GM13977 (cell line): ENCODE data around the gene C9orf78.

Source experiments
- DNase-seq: peaks from one replicate; pipeline ENCODE4 v3.0.0; 2012; ENCODE audit warnings: low spot score
- in situ Hi-C: fragments of 300-500 bp; cut with MboI; formaldehyde crosslinking; loops from one replicate; pipeline ENCODE4 v1.12.0; 2022; ENCODE audit warnings: low sequenced_read_pairs, low pct_unique_long_range_greater_than_20kb, mixed read lengths, inconsistent platforms; ENCODE audit not compliant: unreplicated experiment
- TF ChIP-seq, protein P1 (sequence below): IDR thresholded peaks from 2 replicates; pipeline ENCODE4 v1.5.1; 2012; ENCODE audit warnings: mild to moderate bottlenecking, control low read depth; ENCODE audit not compliant: insufficient read depth; ENCODE audit errors: extremely low read depth, missing control alignments

The C9orf78 gene

DNA sequence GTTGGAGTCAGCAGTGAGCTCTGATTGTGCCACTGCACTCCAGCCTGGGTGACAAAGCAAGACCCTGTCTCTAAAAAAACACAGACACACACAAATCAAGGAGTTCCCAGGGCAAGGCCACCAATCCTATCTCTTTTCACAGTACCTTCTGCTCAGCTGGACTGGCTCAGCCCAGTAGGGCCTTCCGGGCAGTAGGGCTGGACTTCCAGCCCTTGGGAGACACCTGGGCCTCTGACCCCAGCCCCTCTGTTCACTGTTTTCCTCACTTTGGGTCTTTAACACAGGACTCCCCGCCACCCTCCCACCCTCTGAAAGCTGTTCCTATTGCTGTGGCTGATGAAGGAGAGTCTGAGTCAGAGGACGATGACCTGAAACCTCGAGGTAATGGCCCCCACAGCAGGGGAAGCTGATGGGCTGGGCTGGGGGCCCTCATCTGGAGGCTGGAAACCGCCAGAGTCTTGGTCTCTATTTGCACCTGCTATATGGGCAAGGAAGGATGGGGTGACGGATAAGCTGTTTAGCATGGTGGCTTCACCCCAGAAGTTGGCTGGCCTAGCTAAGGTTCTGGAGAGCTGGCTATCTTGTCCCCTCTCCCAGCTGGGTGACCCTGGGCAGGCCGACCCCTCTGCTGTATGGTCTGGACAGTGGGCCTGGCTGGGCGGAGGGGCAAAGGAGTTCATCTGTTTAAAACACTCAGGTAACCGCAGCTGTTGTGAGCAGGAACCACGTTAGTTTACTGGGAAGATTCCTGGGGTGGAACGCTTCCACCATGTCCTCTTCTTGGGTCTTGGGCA is 25.8 kb upstream of the C9orf78 start:
- in situ Hi-C loops, result no loop called here
- DNase-seq, result no peak
- TF ChIP-seq, protein P1, sequence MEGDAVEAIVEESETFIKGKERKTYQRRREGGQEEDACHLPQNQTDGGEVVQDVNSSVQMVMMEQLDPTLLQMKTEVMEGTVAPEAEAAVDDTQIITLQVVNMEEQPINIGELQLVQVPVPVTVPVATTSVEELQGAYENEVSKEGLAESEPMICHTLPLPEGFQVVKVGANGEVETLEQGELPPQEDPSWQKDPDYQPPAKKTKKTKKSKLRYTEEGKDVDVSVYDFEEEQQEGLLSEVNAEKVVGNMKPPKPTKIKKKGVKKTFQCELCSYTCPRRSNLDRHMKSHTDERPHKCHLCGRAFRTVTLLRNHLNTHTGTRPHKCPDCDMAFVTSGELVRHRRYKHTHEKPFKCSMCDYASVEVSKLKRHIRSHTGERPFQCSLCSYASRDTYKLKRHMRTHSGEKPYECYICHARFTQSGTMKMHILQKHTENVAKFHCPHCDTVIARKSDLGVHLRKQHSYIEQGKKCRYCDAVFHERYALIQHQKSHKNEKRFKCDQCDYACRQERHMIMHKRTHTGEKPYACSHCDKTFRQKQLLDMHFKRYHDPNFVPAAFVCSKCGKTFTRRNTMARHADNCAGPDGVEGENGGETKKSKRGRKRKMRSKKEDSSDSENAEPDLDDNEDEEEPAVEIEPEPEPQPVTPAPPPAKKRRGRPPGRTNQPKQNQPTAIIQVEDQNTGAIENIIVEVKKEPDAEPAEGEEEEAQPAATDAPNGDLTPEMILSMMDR, result no peak

DNA sequence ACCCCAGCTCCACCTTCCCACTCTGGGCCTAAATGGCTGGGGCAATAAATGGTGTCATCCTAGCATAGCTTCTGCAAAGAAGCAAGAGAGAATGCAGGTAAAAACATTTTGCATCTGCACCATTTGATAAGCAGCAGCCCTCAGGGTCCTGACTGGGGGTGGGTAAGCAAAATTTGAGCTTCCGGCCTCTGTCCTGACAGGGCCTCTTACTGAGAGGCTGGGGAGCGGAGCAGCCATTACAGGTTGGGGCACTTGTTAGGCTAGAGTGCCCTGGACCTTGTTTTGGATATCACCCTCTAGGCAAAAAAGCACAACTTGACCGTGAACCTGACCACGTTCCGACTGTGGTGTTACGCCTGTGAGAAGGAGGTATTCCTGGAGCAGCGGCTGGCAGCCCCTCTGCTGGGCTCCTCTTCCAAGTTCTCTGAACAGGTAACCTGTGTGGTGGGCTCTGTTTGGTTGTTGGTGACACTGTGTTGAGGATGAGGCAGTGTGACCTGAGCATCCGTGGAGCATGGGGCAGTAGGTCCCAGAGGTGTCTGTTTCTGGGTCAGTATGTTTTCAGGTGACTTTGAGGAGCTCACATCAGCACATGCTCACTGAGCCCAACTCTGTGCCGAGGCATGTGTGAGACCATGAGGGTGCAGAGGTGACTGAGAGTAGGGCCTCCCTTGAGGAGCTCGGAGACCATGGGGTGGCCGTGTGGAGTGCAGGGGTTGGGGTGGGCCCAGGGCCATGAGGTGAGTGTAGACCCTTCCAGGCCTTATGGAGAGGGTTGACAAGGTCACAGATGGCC is 23.3 kb upstream of the C9orf78 start:
- in situ Hi-C loops, result no loop called here
- no peak for DNase-seq
- TF ChIP-seq, protein P1, result no peak

DNA sequence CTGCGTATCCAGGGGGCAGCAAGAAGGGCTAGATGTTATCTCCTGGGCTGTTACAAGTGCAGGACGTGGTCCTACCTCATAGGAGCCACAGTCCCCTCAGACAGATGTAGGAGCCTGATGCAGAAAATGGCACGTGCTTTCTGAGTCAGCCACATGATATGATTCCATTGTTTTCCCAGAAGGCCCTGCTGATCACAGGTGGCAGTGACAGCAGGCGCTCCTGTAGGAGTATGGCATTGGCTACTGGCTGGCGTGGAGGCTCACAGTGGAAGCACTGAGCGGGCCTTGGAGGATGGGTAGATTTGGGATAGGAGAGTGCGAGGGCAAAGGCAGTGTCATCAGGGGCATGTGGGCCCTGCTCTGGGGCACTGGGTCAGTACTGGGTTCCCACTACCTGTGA is 22.1 kb upstream of the C9orf78 start:
- DNase-seq, result no peak
- TF ChIP-seq, protein P1, result no peak
- in situ Hi-C loops, result no loop called here

DNA sequence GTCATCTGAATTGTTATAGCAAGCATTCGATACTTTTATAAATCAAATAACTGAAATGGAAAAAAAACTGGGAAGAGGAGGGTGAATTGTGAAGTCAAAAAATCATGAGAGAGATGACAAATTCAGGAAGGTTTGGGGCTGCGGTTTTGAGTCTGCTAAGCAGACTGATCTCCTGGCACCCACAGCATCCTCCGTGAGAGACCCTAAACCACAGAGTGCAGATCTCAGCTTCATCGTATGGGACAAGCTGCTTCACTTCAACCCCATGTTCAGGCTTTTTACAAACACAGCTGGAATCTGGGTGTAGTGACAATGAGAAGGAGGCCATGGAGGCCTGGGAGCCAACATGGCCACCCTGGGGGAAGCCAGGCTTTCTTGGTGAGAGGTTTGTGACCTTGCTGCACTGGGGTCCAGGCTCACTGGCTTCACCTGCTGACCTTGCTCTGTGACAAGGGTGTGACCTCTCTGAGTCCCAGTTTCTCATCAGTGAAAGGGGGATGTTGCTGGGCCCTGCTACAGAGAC is 19.6 kb upstream of the C9orf78 start:
- in situ Hi-C loops, result no loop called here
- TF ChIP-seq, protein P1, result no peak
- no peak for DNase-seq

DNA sequence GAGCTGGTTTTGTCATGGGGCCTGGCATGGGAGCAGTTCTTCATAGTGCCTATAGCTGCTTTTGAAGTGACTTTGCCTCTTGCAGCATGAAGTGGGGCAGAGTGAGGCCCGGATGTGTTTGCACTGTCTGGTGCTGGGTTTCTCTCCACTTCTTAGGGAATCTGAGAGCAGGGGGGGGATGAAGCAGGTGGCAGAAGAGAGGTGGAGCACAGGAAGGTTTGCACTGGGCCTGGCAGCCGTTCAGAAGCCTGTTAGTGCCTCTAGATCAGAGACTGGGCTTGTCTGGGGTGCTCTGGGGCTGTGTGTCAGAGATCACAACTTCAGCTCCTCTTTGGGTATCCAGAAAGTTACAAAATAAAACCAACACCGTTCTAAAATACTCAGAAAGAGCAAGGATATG is 18.5 kb upstream of the C9orf78 start:
- in situ Hi-C loops, result no loop called here
- DNase-seq, result no peak
- TF ChIP-seq, protein P1, result no peak

DNA sequence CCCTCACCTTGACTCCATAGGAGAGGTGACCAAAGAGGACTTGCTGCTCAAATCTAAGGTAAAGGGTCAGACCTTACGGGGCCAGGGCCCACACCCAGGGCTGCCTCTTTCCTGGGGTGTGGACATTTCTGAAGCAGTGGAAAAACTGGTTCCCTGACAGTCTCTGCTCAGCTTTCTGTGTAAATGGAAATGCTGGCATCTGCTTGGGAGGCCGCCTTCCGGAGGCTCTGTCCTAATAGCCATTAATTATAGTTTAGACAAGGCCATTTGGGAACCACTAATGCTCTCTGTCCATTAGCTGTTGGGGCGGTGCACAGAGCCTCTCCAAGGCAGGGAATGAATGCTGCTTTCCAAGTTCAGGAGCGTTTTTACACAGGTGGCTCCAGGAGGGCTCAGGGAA is 17.5 kb upstream of the C9orf78 start:
- no peak for DNase-seq
- TF ChIP-seq, protein P1, result no peak
- in situ Hi-C loops, result no loop called here
